IMR-90 (cell line): Measurements from ENCODE around the gene B3GALNT1. TPM values are rescaled to one million over a fixed set of nuclear protein-coding genes. Genes with fewer than 3 reads are reported as not detected.

Source experiments
- ATAC-seq: fragments of 200-7000 bp; cut with Tn5 transposase; 2 replicates; pipeline ENCODE4 v1.9.1; 2020; ENCODE audit warnings: low read depth, mild to moderate bottlenecking, moderate library complexity
- Bru-seq: library from RNA; stranded (reverse); fragments of 400-500 nt; gene quantifications from one replicate; lab custom pipeline; 2021; lab: Mats Ljungman, UMichigan
- BruChase-seq, 2 experiments: library from RNA; stranded (reverse); fragments of 400-500 nt; gene quantifications; one replicate each; lab custom pipeline; 2021; lab: Mats Ljungman, UMichigan
- BruUV-seq: library from RNA; stranded (reverse); fragments of 400-500 nt; replicated peaks from 2 replicates; lab custom pipeline; 2021; lab: Mats Ljungman, UMichigan
- CTCF ChIA-PET: fragments of 300-600 bp; formaldehyde crosslinking; extraction: SDS; loops from one replicate; lab custom pipeline; 2021; ENCODE audit warnings: antibody characterized with exemption; lab: Yijun Ruan, JAX
- POLR2A ChIA-PET: fragments of 300-600 bp; sonication (Branson Sonifier 250); formaldehyde crosslinking; loops from one replicate; lab custom pipeline; 2022; ENCODE audit warnings: antibody characterized with exemption; ENCODE audit not compliant: unreplicated experiment; lab: Charles Lee
- DNase-seq: peaks from one replicate; pipeline ENCODE4 v3.0.0; 2013
- H2AFZ ChIP-seq: replicated peaks from 2 replicates; pipeline ENCODE3; 2013; ENCODE audit warnings: low read length, mild to moderate bottlenecking; ENCODE audit not compliant: poor library complexity
- H2AK5ac ChIP-seq: 2 replicates; pipeline ENCODE4 v1.6.1; 2013; ENCODE audit warnings: low read depth, low read length, inconsistent platforms
- H2AK9ac ChIP-seq: replicated peaks from 2 replicates; pipeline ENCODE3; 2013; ENCODE audit warnings: mild to moderate bottlenecking, low read depth, low read length, moderate library complexity; ENCODE audit not compliant: poor library complexity
- H2BK120ac ChIP-seq: 2 replicates; pipeline ENCODE4 v1.6.1; 2013; ENCODE audit warnings: low read depth, low read length, inconsistent platforms
- H2BK15ac ChIP-seq: 3 replicates; pipeline ENCODE4 v1.6.1; 2013; ENCODE audit warnings: low read depth, low read length, inconsistent platforms
- H2BK20ac ChIP-seq: 2 replicates; pipeline ENCODE4 v1.6.1; 2013; ENCODE audit warnings: low read depth, mild to moderate bottlenecking, inconsistent platforms, low read length, moderate library complexity
- H2BK5ac ChIP-seq: 2 replicates; pipeline ENCODE4 v1.6.1; 2013; ENCODE audit warnings: mild to moderate bottlenecking, low read depth, low read length, inconsistent platforms; ENCODE audit not compliant: poor library complexity, severe bottlenecking
- H3K14ac ChIP-seq: replicated peaks from 2 replicates; pipeline ENCODE4 v1.6.1; 2013; ENCODE audit warnings: low read depth, low read length, inconsistent platforms
- H3K18ac ChIP-seq: 2 replicates; pipeline ENCODE4 v1.6.1; 2013; ENCODE audit warnings: low read depth, low read length, control low read depth
- H3K23ac ChIP-seq: 2 replicates; pipeline ENCODE4 v1.6.1; 2013; ENCODE audit warnings: low read depth, low read length, inconsistent platforms
- H3K27ac ChIP-seq: 2 replicates; pipeline ENCODE4 v1.5.1; 2013; ENCODE audit warnings: mild to moderate bottlenecking, control low read depth, low read length; ENCODE audit not compliant: insufficient read depth
- H3K27me3 ChIP-seq: 2 replicates; pipeline ENCODE4 v1.6.1; 2013; ENCODE audit warnings: low read length; ENCODE audit not compliant: control insufficient read depth, insufficient read depth
- H3K36me3 ChIP-seq: 2 replicates; pipeline ENCODE4 v1.6.1; 2013; ENCODE audit warnings: low read length, mixed read lengths; ENCODE audit not compliant: control insufficient read depth, insufficient read depth
- H3K4ac ChIP-seq: 2 replicates; pipeline ENCODE4 v1.6.1; 2013; ENCODE audit warnings: low read depth, low read length, inconsistent platforms
- H3K4me1 ChIP-seq: 2 replicates; pipeline ENCODE4 v1.6.1; 2013; ENCODE audit warnings: low read length, mixed read lengths; ENCODE audit not compliant: control insufficient read depth, insufficient read depth
- H3K4me2 ChIP-seq: 2 replicates; pipeline ENCODE4 v1.6.1; 2013; ENCODE audit warnings: low read depth, mild to moderate bottlenecking, control low read depth, low read length, moderate library complexity
- H3K4me3 ChIP-seq: 2 replicates; pipeline ENCODE4 v1.5.1; 2013; ENCODE audit warnings: low read depth, mild to moderate bottlenecking, control low read depth, low read length, moderate library complexity; ENCODE audit not compliant: insufficient read depth
- H3K56ac ChIP-seq: 2 replicates; pipeline ENCODE4 v1.6.1; 2013; ENCODE audit warnings: low read length, inconsistent platforms; ENCODE audit not compliant: insufficient read depth; ENCODE audit errors: extremely low read depth
- H3K79me1 ChIP-seq, 2 experiments: 2 replicates each; pipeline ENCODE4 v1.6.1; 2013; ENCODE audit warnings: low read length in 2 of 2, inconsistent platforms in 1 of 2, low read depth in 1 of 2
- H3K9ac ChIP-seq: 2 replicates; pipeline ENCODE4 v1.6.1; 2013; ENCODE audit warnings: low read depth, low read length, control low read depth
- H3K9me1 ChIP-seq: 2 replicates; pipeline ENCODE4 v1.6.1; 2013; ENCODE audit warnings: low read length, inconsistent platforms; ENCODE audit not compliant: insufficient read depth
- H3K9me3 ChIP-seq: 2 replicates; pipeline ENCODE4 v1.6.1; 2013; ENCODE audit warnings: low read length; ENCODE audit not compliant: control insufficient read depth, insufficient read depth
- H4K20me1 ChIP-seq: 2 replicates; pipeline ENCODE4 v1.6.1; 2013; ENCODE audit warnings: low read length, inconsistent platforms; ENCODE audit not compliant: insufficient read depth
- H4K5ac ChIP-seq: 2 replicates; pipeline ENCODE4 v1.6.1; 2013; ENCODE audit warnings: mild to moderate bottlenecking, low read depth, low read length, control low read depth
- H4K8ac ChIP-seq, 2 experiments: 2 replicates each; pipeline ENCODE4 v1.6.1; 2013; ENCODE audit warnings: low read depth in 2 of 2, low read length in 2 of 2, control low read depth in 1 of 2, inconsistent platforms in 1 of 2
- H4K91ac ChIP-seq: 2 replicates; pipeline ENCODE4 v1.6.1; 2013; ENCODE audit warnings: low read depth, low read length, inconsistent platforms; ENCODE audit not compliant: insufficient read depth
- BHLHE40 ChIP-seq: fragments of 150-350 bp; IDR thresholded peaks from 2 replicates; pipeline ENCODE4 v1.6.1; 2016; ENCODE audit warnings: mild to moderate bottlenecking, low read depth, low read length
- CHD1 ChIP-seq: IDR thresholded peaks from 2 replicates; pipeline ENCODE4 v1.6.1; 2012; ENCODE audit warnings: low read depth, low read length, improper control_type of control experiment
- CTCF ChIP-seq: conservative IDR thresholded peaks from 2 replicates; pipeline ENCODE4 v1.5.1; 2012; ENCODE audit warnings: mild to moderate bottlenecking, low read depth, low read length, improper control_type of control experiment
- ELK1 ChIP-seq: fragments of 150-350 bp; IDR thresholded peaks from 2 replicates; pipeline ENCODE4 v1.6.1; 2016; ENCODE audit warnings: low read depth, mild to moderate bottlenecking, low read length, moderate library complexity, borderline replicate concordance
- FOS ChIP-seq: fragments of 150-350 bp; IDR thresholded peaks from 2 replicates; pipeline ENCODE4 v1.6.1; 2016; ENCODE audit warnings: low read depth, low read length
- MAFK ChIP-seq: IDR thresholded peaks from 2 replicates; pipeline ENCODE4 v1.6.1; 2012; ENCODE audit warnings: low read depth, low read length, improper control_type of control experiment
- MAZ ChIP-seq: IDR thresholded peaks from 2 replicates; pipeline ENCODE4 v1.6.1; 2012; ENCODE audit warnings: low read depth, mild to moderate bottlenecking, low read length, improper control_type of control experiment, moderate library complexity, borderline replicate concordance
- RAD21 ChIP-seq: IDR thresholded peaks from 2 replicates; pipeline ENCODE4 v1.6.1; 2012; ENCODE audit warnings: low read length, improper control_type of control experiment
- WGBS, 2 experiments: methylation state at CpG; one replicate each; pipeline versions ENCODE4 v1.1.5 to v1.1.7; 2013; ENCODE audit warnings: missing lambda C conversion rate in 2 of 2; ENCODE audit not compliant: insufficient read length in 1 of 2; ENCODE audit errors: extremely low coverage in 2 of 2; 5-methylcytosine and 5-hydroxymethylcytosine counted together
- dilution Hi-C: fragments of 300-500 bp; cut with HindIII; formaldehyde crosslinking; loops from one replicate; pipeline ENCODE4 v1.14.3; 2018; ENCODE audit warnings: low sequenced_read_pairs; ENCODE audit not compliant: unreplicated experiment
- in situ Hi-C: fragments of 300-500 bp; cut with MboI; formaldehyde crosslinking; loops from 3 replicates; pipeline ENCODE4 v1.14.3; 2019; ENCODE audit warnings: low sequenced_read_pairs, inconsistent platforms, mixed read lengths
- intact Hi-C: fragments of 100-400 bp; cut with micrococcal nuclease; formaldehyde crosslinking; loops from 2 replicates; pipeline ENCODE4 v1.10.0; 2022
- long read RNA-seq: library from polyadenylated mRNA; unstranded; transcript quantifications from one replicate; pipeline ENCODE4 v2.0.0, GENCODE V29; 2021; ENCODE audit not compliant: unreplicated experiment
- polyA plus RNA-seq, 3 experiments: library from polyadenylated mRNA; depleted of rRNA; stranded (reverse); fragments of >200 nt; gene quantifications; 2 replicates each; pipeline ENCODE4 v1.2.3, GENCODE V29; 2012; ENCODE audit warnings: low replicate concordance in 1 of 3
- total RNA-seq: library from RNA; depleted of rRNA; stranded (reverse); fragments of >200 nt; gene quantifications from 2 replicates; pipeline ENCODE4 v1.2.3, GENCODE V29; 2012; rRNA removed
- TF ChIP-seq, protein P1 (sequence below): fragments of 150-350 bp; IDR thresholded peaks from 2 replicates; pipeline ENCODE4 v1.6.1; 2017; ENCODE audit warnings: mild to moderate bottlenecking, antibody characterized with exemption, low read length, low read depth

Gene B3GALNT1
- 8.2 and 8.6 TPM in 2 replicates for total RNA-seq
- polyA plus RNA-seq (2012; rRNA removed) = 5.5 and 5.6 TPM in 2 replicates
- polyA plus RNA-seq (2012; cell fraction: cytosol; rRNA removed) = 3.6 and 5.3 TPM in 2 replicates
- polyA plus RNA-seq (2012; cell fraction: nucleus; rRNA removed; ENCODE audit: low replicate concordance) = 1.6 and 4.0 TPM in 2 replicates
- percentile 48 among the genes with signal in this experiment for Bru-seq, nascent RNA
- percentile 43 among the genes with signal in this experiment for BruChase-seq, experiment 1, labeled RNA remaining after a 6-hour chase
- BruChase-seq, experiment 2, labeled RNA remaining after a 2-hour chase = percentile 36 among the genes with signal in this experiment
- long read RNA-seq, transcript B3GALNT1-201 (5 exons, 3,313 nt) = major isoform, 13 of 27 reads
- long read RNA-seq, partial matches to known transcripts = 1 of 27 reads
- long read RNA-seq, other reads (novel, unspliced or antisense) = 2 of 27 reads

DNA sequence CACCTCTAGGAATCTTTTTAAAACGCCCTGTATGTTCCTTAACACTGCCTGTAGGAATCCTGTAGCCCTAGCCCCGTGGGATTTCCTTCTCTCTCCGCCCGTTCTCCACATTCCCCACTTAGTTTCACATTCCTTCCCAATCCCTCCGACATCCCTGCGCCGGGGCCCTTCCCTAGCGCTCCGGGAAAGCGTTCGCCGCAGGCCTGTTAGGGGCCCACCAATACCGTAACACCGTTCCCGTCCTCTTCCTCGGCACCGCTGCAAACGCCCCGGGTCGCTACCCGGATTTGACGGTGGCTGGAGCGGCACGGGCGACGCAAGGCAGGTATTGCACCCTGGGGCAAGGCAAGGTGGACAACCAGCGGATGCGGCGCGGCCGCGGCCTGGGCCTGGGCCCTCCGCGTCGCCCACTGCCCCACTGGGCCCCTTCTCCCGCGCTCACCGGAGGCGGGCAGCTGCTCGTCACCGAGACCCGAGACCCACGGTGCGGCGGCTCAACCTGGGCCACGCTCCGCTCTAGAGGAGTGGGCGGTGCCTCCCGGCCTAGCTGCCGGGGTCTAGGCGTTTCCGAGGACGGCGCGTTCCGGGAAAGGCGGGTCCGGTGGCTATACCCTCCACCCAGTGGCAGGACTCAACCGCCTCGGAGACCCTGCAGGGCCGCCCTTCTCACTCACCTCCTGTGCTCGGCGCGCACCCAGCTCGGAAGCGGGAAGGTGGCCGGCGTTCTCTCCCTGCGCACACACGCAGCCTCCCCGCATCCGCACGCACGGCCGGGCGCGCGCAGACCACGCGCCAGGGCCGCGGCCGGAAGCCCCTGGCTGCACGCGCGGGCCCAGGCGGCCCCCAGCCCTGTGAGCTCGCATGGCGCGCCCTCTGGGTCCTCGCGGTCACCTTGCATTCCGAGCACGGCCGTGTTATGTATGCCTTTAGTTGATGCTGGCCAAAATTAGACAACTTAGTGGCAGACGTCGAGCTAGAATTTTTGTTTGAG lies at the start of gene B3GALNT1:
TSS of gene B3GALNT1 (minus strand) at position 789 of the 991 bp plus-strand sequence. CDS start 18,595 bp downstream, outside the sequence.
- peak within 1 kb of the TSS; percentile 65 for H3K4me2 ChIP-seq
- H3K27ac ChIP-seq = peak within 1 kb of the TSS; percentile 34; the same call in 1 of the 2 replicates
- no peaks in the 10 kb centered on the region for H3K79me1 ChIP-seq
- intact Hi-C loops = loop anchor here (2.0 to 5.0 kb wide), 2 partner anchors 116 to 167 kb away; partner anchors contain the start of gene NMD3
- H2AK9ac ChIP-seq = peak within 1 kb of the TSS; percentile 71
- H3K27me3 ChIP-seq = no peaks in the 10 kb centered on the region
- H2AFZ ChIP-seq = peak within 1 kb of the TSS; percentile 96
- 3% methylated on average over 31 of the region's 97 CpGs; no CpG with 5 or more reads in 1 of the 2 experiments for WGBS, 2 experiments
- ATAC-seq (peak; percentile 86), DNase-seq (peak; percentile 50)
- H3K36me3 ChIP-seq = 0 out of 2 replicates have a peak, but pooled peaks cover 2% of the 10 kb centered on the region
- dilution Hi-C loops = no loop called here
- H3K18ac ChIP-seq = no peak within 1 kb of the TSS; the same call in 1 of the 2 replicates
- peak within 1 kb of the TSS; percentile 86 for H3K4me3 ChIP-seq
- H2BK120ac ChIP-seq = 0 out of 2 replicates have a peak within 1 kb of the TSS, but pooled peaks have one; percentile 18
- peak within 1 kb of the TSS; percentile 6 to 33; a peak in 2 of 4 replicates for H4K8ac ChIP-seq
- H4K5ac ChIP-seq = 0 out of 2 replicates have a peak within 1 kb of the TSS, but pooled peaks have one; percentile 5
- H2BK15ac ChIP-seq = no peak within 1 kb of the TSS
- H3K4me1 ChIP-seq = no peaks in the 10 kb centered on the region
- H3K4ac ChIP-seq = peak within 1 kb of the TSS; percentile 0; the same call in 1 of the 2 replicates
- H3K14ac ChIP-seq = 0 out of 2 replicates have a peak within 1 kb of the TSS, but pooled peaks have one; percentile 60
- peak within 1 kb of the TSS; percentile 61 for H3K23ac ChIP-seq
- H2BK5ac ChIP-seq = no peak within 1 kb of the TSS
- CTCF ChIA-PET = no interaction called here
- H4K91ac ChIP-seq = peak within 1 kb of the TSS; percentile 66; the same call in 1 of the 2 replicates
- H3K9me3 ChIP-seq = no peaks in the 10 kb centered on the region
- no peaks in the 10 kb centered on the region for H4K20me1 ChIP-seq
- H3K9ac ChIP-seq = peak within 1 kb of the TSS; percentile 22
- no peaks in the 10 kb centered on the region for H3K9me1 ChIP-seq
- no TSS peak for BruUV-seq
- no peak within 1 kb of the TSS for H3K56ac ChIP-seq
- H2AK5ac ChIP-seq = no peak within 1 kb of the TSS
- in situ Hi-C loops = no loop called here
- no peak within 1 kb of the TSS for H2BK20ac ChIP-seq
- POLR2A ChIA-PET = interaction anchor here (0.6 kb wide), 1 partner anchor 67 kb away, joined by 9 read pairs; no protein-coding TSS in a partner anchor
- TF ChIP-seq FOS = no peak
- TF ChIP-seq CHD1 = no peak
- TF ChIP-seq CTCF = no peak
- no peak for TF ChIP-seq BHLHE40
- no peak for TF ChIP-seq RAD21
- no peak for TF ChIP-seq MAZ
- TF ChIP-seq ELK1 = no peak
- no peak for TF ChIP-seq MAFK
- TF ChIP-seq, protein P1, sequence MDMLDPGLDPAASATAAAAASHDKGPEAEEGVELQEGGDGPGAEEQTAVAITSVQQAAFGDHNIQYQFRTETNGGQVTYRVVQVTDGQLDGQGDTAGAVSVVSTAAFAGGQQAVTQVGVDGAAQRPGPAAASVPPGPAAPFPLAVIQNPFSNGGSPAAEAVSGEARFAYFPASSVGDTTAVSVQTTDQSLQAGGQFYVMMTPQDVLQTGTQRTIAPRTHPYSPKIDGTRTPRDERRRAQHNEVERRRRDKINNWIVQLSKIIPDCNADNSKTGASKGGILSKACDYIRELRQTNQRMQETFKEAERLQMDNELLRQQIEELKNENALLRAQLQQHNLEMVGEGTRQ = no peak
